MCF 10A (cell line): ENCODE data around the gene MYO1D. TPM values are rescaled to one million over a fixed set of nuclear protein-coding genes. Genes with fewer than 3 reads are reported as not detected.

Source experiments
- BruUV-seq: library from RNA; stranded (reverse); fragments of 400-500 nt; replicated peaks from 2 replicates; lab custom pipeline; 2021; lab: Mats Ljungman, UMichigan
- CTCF ChIA-PET: fragments of 300-600 bp; sonication (Branson Sonifier 250); formaldehyde crosslinking; extraction: SDS; loops from one replicate; lab custom pipeline; 2021; ENCODE audit warnings: antibody characterized with exemption, inconsistent platforms; lab: Yijun Ruan, JAX
- POLR2A ChIA-PET: fragments of 300-600, 350-650 bp; sonication (Branson Sonifier 250); formaldehyde crosslinking; extraction: SDS; loops from one replicate; lab custom pipeline; 2020; ENCODE audit warnings: antibody characterized with exemption, inconsistent platforms; lab: Yijun Ruan, JAX
- DNase-seq: peaks from one replicate; pipeline ENCODE4 v3.0.0-alpha.2; 2018; ENCODE audit not compliant: unreplicated experiment
- H3K27ac Mint-ChIP-seq: one replicate; pipeline ENCODE4 v1.8.0; 2022; ENCODE audit warnings: mild to moderate bottlenecking, low read depth, mixed read lengths; ENCODE audit not compliant: unreplicated experiment
- H3K27me3 Mint-ChIP-seq: one replicate; pipeline ENCODE4 v1.8.0; 2022; ENCODE audit warnings: mixed read lengths; ENCODE audit not compliant: insufficient read depth, unreplicated experiment
- H3K36me3 Mint-ChIP-seq: one replicate; pipeline ENCODE4 v1.8.0; 2022; ENCODE audit warnings: mild to moderate bottlenecking, moderate library complexity, mixed read lengths; ENCODE audit not compliant: insufficient read depth, unreplicated experiment
- H3K4me1 Mint-ChIP-seq: one replicate; pipeline ENCODE4 v1.8.0; 2022; ENCODE audit warnings: mixed read lengths; ENCODE audit not compliant: insufficient read depth, unreplicated experiment
- H3K4me3 Mint-ChIP-seq: one replicate; pipeline ENCODE4 v1.8.0; 2022; ENCODE audit warnings: mild to moderate bottlenecking, moderate library complexity, mixed read lengths; ENCODE audit not compliant: unreplicated experiment
- H3K9me3 Mint-ChIP-seq: one replicate; pipeline ENCODE4 v1.8.0; 2022; ENCODE audit warnings: mixed read lengths; ENCODE audit not compliant: unreplicated experiment
- CTCF ChIP-seq: fragments of 200-600 bp; IDR thresholded peaks from one replicate; pipeline ENCODE4 v1.8.0; 2022; ENCODE audit warnings: antibody characterized with exemption, mild to moderate bottlenecking; ENCODE audit not compliant: unreplicated experiment
- intact Hi-C: fragments of 100-400 bp; cut with micrococcal nuclease; formaldehyde crosslinking; loops from 2 replicates; pipeline ENCODE4 v1.14.1; 2022
- total RNA-seq: library from RNA; stranded (reverse); gene quantifications from 2 replicates; pipeline ENCODE4 v1.2.3, GENCODE V29; 2022

The MYO1D gene
- total RNA-seq, 1 experiment from 2014 or later: 30.5 TPM

DNA sequence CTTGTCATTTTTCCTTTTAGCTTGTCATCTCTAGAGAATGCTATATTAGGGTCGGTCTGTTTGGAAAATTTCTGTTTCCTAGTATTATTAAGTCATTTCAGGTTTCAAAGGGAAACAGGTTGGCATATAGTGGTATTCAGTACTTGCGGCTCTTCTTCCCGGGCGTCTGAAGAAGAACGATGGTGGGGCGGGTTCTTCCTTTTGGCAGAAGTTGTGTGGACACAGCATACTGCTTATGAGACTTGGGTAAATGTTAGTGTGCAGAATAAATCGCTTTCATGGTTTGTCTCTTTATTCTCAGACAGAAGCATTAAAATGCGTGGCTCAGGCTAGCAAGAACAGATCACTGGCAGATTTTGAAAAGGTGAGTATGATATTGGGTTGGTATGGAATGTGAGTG is 399.7 kb downstream of the MYO1D start:
- intact Hi-C loops: no loop called here
- Mint-ChIP-seq H3K27me3 (no peaks in the 10 kb centered on the region), H3K9me3 (no peaks in the 10 kb centered on the region), H3K4me3 (no peak overlapping the region), H3K36me3 (peaks cover 98% of the 10 kb centered on the region), H3K4me1 (no peaks in the 10 kb centered on the region), H3K27ac (peak overlapping the region; percentile 31)
- ChIA-PET POLR2A (no interaction called here), CTCF (interaction anchor here (1.0 to 2.1 kb wide), 2 partner anchors 15 to 293 kb away, joined by 3 to 8 read pairs; no protein-coding TSS in a partner anchor)
- TF ChIP-seq CTCF: no peak
- DNase-seq: no peak
- no TSS peak for BruUV-seq

DNA sequence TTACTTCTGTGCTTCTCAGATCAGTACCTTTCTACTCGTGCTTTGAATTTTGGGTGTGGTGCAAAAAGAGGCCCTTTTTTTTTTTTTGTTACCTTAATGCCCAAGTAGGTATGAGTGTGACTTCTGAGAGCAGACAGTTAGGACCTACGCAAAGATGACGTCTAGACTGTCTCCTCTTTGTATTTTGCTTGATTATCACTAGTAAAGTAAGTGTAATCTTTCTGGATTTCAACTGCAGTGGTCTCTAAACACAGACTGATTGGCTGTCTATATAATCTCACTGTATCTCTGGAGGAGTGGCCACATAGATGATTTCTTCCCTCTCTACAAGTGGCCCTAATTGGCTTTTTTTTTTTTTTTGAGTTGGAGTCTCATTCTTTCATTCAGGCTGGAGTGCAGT is 401.7 kb downstream of the MYO1D start:
- TF ChIP-seq CTCF: no peak
- intact Hi-C loops: no loop called here
- no peak overlapping the region for H3K4me3 Mint-ChIP-seq
- POLR2A ChIA-PET: no interaction called here
- H3K27me3 Mint-ChIP-seq: no peaks in the 10 kb centered on the region
- H3K36me3 Mint-ChIP-seq: peaks cover 97% of the 10 kb centered on the region
- H3K4me1 Mint-ChIP-seq: no peaks in the 10 kb centered on the region
- BruUV-seq: no TSS peak
- CTCF ChIA-PET: interaction anchor here (1.0 to 5.0 kb wide), 3 partner anchors 13 to 31 kb away, joined by 4 to 74 read pairs (median 8); partner anchors contain the start of gene PSMD11
- DNase-seq: no peak
- no peaks in the 10 kb centered on the region for H3K9me3 Mint-ChIP-seq
- H3K27ac Mint-ChIP-seq: no peak overlapping the region

- ChIA-PET POLR2A (no interaction called here), CTCF (interaction anchor here (0.6 to 5.0 kb wide), 7 partner anchors 10 to 298 kb away, joined by 3 to 74 read pairs (median 3); partner anchors contain the start of gene PSMD11)
- TF ChIP-seq CTCF: no peak
- BruUV-seq: no TSS peak
- no peaks in the 10 kb centered on the region for H3K9me3 Mint-ChIP-seq
- H3K36me3 Mint-ChIP-seq: peaks cover 97% of the 10 kb centered on the region
- no peaks in the 10 kb centered on the region for H3K27me3 Mint-ChIP-seq
- no peak for DNase-seq
- intact Hi-C loops: no loop called here
- no peaks in the 10 kb centered on the region for H3K4me1 Mint-ChIP-seq
- H3K27ac Mint-ChIP-seq: no peak overlapping the region
- H3K4me3 Mint-ChIP-seq: no peak overlapping the region
Measured at GRCh38 chr17:32471652-32472051, 405.3 kb downstream of the MYO1D start.

GRCh38 chr17:32470405-32471167 is 406.3 kb downstream of the MYO1D start:
- ChIA-PET CTCF (interaction anchor here (0.6 to 5.0 kb wide), 5 partner anchors 9 to 299 kb away, joined by 3 to 74 read pairs (median 4); no protein-coding TSS in a partner anchor), POLR2A (no interaction called here)
- BruUV-seq: no TSS peak
- Mint-ChIP-seq H3K9me3 (no peaks in the 10 kb centered on the region), H3K4me1 (no peaks in the 10 kb centered on the region), H3K36me3 (peaks cover 99% of the 10 kb centered on the region), H3K4me3 (no peak overlapping the region), H3K27ac (no peak overlapping the region), H3K27me3 (no peaks in the 10 kb centered on the region)
- no peak for DNase-seq
- intact Hi-C loops: no loop called here
- no peak for TF ChIP-seq CTCF
